ENCODE data around the gene PCTP. TPM values are rescaled to one million over a fixed set of nuclear protein-coding genes. Genes with fewer than 3 reads are reported as not detected.

Gene PCTP
- total RNA-seq, 1 donor from 2014 or later = 15.4 TPM

GRCh38 chr17:55728361-55728760 lies 22.5 kb upstream of the PCTP start:
- H3K36me3 Mint-ChIP-seq (ENCODE audit: low read depth) = no peaks in the 10 kb centered on the region
- no peak for DNase-seq (ENCODE audit: low read depth, low spot score)

GRCh38 chr17:55728833-55729232 lies 22.0 kb upstream of the PCTP start:
- H3K9me3 Mint-ChIP-seq = no peaks in the 10 kb centered on the region
- peaks cover 39% of the 10 kb centered on the region for H3K4me1 Mint-ChIP-seq
- H3K27ac Mint-ChIP-seq (ENCODE audit: unreplicated experiment) = no peak overlapping the region
- H3K4me3 Mint-ChIP-seq = no peak overlapping the region
- TF ChIP-seq CTCF (conservative IDR thresholded peaks at IDR 0.05) = no peak
- no peaks in the 10 kb centered on the region for H3K27me3 Mint-ChIP-seq (ENCODE audit: low read depth)
- no peaks in the 10 kb centered on the region for H3K36me3 Mint-ChIP-seq (ENCODE audit: low read depth)
- DNase-seq (ENCODE audit: low read depth, low spot score) = no peak

More at GRCh38 chr17:55728361-55728760, 22.5 kb upstream of the PCTP start:
- Mint-ChIP-seq H3K4me1 (peaks cover 35% of the 10 kb centered on the region), H3K27ac (ENCODE audit: unreplicated experiment) (no peak overlapping the region), H3K9me3 (no peaks in the 10 kb centered on the region), H3K4me3 (no peak overlapping the region), H3K27me3 (ENCODE audit: low read depth) (no peaks in the 10 kb centered on the region)
- TF ChIP-seq CTCF (conservative IDR thresholded peaks at IDR 0.05) = no peak

- H3K27me3 Mint-ChIP-seq (ENCODE audit: low read depth) = no peaks in the 10 kb centered on the region
- TF ChIP-seq CTCF (conservative IDR thresholded peaks at IDR 0.05) = no peak
- H3K9me3 Mint-ChIP-seq = no peaks in the 10 kb centered on the region
- DNase-seq (ENCODE audit: low read depth, low spot score) = no peak
- H3K36me3 Mint-ChIP-seq (ENCODE audit: low read depth) = no peaks in the 10 kb centered on the region
- H3K4me3 Mint-ChIP-seq = no peak overlapping the region
- H3K4me1 Mint-ChIP-seq = peaks cover 45% of the 10 kb centered on the region
- H3K27ac Mint-ChIP-seq (ENCODE audit: unreplicated experiment) = no peak overlapping the region
Observed at GRCh38 chr17:55729484-55729883, 21.4 kb upstream of the PCTP start.

- TF ChIP-seq CTCF (conservative IDR thresholded peaks at IDR 0.05) = no peak
- Mint-ChIP-seq H3K4me1 (peaks cover 47% of the 10 kb centered on the region), H3K4me3 (no peak overlapping the region), H3K27me3 (ENCODE audit: low read depth) (no peaks in the 10 kb centered on the region), H3K9me3 (no peaks in the 10 kb centered on the region), H3K36me3 (ENCODE audit: low read depth) (no peaks in the 10 kb centered on the region), H3K27ac (ENCODE audit: unreplicated experiment) (no peak overlapping the region)
- DNase-seq (ENCODE audit: low read depth, low spot score) = no peak
Observed at GRCh38 chr17:55730380-55730779, 20.5 kb upstream of the PCTP start.

GRCh38 chr17:55730808-55731207 lies 20.0 kb upstream of the PCTP start:
- Mint-ChIP-seq H3K4me3 (no peak overlapping the region), H3K36me3 (ENCODE audit: low read depth) (no peaks in the 10 kb centered on the region), H3K27ac (ENCODE audit: unreplicated experiment) (peak overlapping the region; percentile 6), H3K9me3 (no peaks in the 10 kb centered on the region), H3K4me1 (peaks cover 48% of the 10 kb centered on the region), H3K27me3 (ENCODE audit: low read depth) (no peaks in the 10 kb centered on the region)
- DNase-seq (ENCODE audit: low read depth, low spot score) = no peak
- no peak for TF ChIP-seq CTCF (conservative IDR thresholded peaks at IDR 0.05)

Data from neural crest cell (in vitro differentiated cells).